HG03558 (cell line): ENCODE results near the gene HEG1.

Experiments
- ATAC-seq: cut with Tn5 transposase; IDR thresholded peaks from one replicate; pipeline ENCODE4 v1.9.1; 2021; ENCODE audit warnings: moderate number of reproducible peaks; ENCODE audit not compliant: unreplicated experiment; ENCODE audit errors: extremely low read depth

The HEG1 gene

GRCh38 chr3:125069968-125070745 lies 14.4 kb upstream of the HEG1 start:
- ATAC-seq = no peak

DNA sequence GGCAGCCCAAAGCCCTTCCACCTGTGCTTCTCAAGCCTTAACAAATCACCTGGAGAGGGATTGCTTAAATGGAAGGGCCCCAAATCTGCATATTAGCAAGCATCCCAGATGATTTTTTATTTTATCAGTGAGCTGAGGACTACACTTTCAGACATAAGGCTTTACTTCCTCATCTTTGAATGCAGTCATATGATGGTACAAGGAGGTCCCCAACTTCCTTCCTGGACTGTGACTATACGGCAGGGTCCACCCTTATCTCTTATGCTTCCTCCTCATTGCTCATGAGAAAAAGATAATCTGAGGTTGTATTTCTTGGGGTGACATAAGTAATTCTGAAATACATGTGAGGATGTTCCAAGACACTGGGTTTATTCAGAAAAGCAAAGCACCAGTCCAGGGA lies 13.7 kb upstream of the HEG1 start:
- no peak for ATAC-seq

GRCh38 chr3:125068265-125068664 lies 12.5 kb upstream of the HEG1 start:
- ATAC-seq = no peak

GRCh38 chr3:125067225-125067624 lies 11.4 kb upstream of the HEG1 start:
- ATAC-seq = no peak

DNA sequence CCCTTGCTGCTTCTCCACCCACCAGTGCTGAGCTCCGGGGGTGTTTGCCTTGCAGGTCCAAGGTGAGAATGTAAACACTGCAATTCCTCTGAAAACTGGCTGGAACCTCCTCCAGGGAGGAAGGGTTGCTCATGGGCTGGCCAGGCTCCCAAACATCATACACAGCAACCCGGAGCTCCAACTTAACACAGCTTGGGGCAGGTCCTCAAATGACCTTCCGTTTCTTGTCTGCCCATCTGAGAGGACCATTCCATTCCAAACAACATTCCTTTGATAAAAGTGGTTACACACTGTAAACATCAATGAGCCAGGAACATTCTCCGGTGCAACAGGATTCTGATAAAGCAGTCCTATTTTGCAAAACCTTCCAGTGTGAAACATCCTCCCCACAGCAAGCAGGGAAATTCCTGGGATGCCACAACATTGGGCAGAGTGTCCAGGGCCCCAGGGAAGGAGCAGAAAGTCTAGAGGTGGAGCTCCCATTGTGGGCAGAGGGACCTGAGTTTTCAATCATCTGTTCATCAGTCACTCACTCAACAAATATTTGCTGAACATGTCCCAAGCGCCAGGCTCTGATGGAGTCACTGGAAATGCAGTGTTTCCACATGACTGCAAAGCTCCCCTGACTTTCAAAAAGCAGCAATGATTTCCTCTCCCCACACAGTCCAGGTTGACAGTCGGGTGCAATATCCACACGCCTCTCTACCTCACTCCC lies 7.3 kb upstream of the HEG1 start:
- no peak for ATAC-seq

DNA sequence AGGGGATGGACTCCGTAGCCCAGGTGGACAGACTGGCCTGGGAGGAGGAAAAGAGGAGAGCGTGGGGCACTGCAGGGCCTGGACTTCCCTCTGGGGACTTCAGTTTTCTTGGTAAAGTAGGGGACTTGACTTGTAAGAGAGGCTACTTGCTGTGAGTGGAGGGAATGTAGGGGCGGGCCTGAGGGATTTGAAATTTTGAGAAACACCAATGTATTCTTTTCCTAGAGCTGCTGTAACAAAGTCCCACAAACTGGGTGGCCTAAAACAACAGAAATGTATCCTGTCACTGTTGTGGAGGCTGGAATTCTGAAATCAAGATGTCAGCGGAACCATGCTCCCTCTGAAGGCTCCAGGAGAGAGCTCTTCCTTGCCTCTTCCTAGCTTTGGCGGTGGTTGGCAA lies 5.8 kb upstream of the HEG1 start:
- ATAC-seq = no peak

DNA sequence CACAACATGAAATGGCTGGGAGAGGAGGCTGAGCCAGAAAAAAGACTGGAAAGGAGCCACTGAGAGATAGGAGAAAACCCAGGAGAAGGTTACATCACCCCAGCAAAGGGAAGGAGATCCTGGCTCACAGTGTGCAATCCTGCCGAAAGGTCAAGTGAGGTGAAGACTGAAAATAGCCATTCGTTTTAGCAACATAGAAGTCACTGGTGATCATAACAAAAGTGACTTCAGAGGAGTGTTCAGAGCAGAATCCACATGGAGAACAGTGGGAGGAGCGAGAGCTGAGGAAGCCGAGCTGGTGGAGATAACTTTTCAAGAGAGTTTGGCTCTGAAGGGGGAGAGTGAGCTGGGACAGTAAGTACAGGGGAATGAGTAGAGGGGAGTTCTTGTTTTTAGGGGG lies 5.4 kb upstream of the HEG1 start:
- no peak for ATAC-seq

- no peak for ATAC-seq
Measured at GRCh38 chr3:125059488-125060245, 3.9 kb upstream of the HEG1 start.

DNA sequence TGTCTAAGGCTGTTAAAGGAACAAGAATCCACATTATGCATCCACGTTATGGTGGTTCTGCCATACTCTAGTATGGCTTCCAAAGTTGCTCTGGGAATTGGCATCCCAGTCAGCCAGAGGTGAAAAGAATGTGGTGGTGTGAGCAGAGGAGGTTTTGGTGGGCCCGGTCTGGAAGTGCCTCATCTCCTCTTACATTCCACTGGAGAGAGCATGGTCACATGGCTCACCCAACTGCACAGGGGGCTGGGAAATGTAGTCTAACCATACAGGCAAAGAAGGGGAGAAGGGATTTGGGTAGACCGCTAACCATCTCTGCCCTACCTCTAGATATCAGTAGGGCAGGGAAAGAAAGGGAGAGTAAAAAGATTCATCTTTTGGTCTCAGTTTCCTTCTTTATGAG lies 3.2 kb upstream of the HEG1 start:
- ATAC-seq = no peak

DNA sequence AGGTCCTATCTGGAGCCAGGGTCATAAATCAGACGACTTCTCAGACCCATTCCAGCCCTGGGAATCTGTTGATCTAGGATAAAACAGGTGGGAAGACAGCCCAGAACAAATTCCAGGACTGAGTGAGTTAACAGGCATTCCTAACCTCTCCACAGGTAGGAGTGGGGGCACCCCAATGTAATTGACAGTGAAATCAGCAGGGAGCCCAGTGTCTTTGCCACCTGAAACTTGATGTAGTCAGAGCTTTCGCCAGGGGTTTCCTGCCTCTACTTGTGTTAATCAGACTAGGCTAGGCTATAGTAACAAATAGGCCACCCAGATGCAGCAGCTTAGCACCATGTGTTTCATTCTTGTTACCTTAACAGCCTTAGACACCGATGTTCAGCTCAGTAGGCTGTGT lies 2.7 kb upstream of the HEG1 start:
- no peak for ATAC-seq

DNA sequence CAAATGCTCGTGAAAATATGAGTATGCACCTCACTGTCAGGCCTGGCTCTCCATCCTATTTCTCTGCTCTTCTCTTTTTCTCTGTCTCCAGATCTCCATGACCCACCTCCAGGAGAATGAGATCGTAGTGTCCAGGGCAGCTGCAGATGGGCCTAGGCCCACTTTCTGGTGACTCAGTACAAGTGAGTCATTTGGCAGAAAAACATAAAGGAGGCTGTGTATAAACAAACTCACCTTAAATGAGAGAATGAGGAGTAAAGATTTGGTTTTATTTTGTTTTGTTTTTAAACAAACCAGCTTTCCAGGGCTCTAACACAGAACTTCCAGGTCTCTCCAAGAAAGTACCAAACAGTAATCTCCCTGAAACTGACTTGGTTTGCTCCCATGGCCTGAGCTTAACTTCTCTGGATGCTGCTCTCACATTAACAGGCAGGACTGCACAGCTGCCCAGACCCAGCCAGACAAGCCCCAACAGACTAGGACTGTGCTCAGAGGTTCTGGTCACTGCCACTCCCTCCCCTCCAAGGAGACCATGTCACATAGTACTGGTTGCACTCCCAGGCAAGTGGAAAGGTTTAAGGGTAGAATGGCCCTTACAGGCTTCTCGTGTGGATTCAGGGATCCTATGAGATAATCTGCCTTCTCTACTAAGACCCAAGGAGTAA lies 1.5 kb upstream of the HEG1 start:
- no peak for ATAC-seq

- peak; percentile 8 for ATAC-seq
Measured at GRCh38 chr3:125055331-125055912, 375 bp downstream of the HEG1 start.

DNA sequence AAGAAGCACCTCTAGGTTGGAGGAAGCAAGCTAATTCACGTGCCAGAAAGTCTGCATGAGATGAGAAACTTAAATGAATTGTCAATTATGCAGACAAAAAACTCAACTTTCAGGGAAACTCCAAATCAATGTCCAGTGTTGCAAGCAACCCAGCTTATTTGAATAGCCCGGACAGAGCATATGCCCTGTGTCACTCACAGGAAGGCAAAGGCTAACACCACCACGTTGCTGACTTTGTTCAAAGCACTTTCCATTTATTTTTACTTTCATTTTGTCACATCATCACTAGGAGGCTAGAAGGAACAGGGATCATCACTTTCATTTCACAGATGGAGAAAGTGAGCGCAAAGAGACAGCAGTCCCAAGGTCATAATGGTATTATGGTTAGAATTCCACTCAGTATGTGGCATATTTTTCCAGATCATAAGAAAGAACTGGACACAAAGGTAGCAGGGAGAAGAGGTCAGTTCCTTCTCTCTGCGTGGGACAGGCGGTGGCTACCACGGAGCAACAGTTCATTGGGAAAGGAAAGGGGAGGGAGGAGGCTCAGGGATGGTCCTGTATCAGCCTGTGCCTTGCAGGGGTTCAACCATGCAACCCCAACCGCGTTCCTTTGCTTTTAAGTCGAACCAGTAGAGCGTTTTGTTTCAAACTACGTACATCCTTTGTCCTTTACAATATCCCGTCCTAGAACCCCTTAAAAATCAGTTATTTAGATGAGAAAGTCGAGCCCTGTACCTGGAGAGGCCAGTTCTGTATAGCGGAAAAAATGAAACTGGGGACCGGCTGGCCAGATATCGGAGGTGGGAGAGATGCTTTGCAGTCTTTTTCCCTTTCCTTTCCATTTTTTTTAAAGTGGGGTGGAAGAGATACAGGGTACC lies 1.1 kb downstream of the HEG1 start:
- ATAC-seq = no peak

GRCh38 chr3:125054062-125054448 lies 1.7 kb downstream of the HEG1 start:
- no peak for ATAC-seq

GRCh38 chr3:125053304-125053699 lies 2.5 kb downstream of the HEG1 start:
- no peak for ATAC-seq

DNA sequence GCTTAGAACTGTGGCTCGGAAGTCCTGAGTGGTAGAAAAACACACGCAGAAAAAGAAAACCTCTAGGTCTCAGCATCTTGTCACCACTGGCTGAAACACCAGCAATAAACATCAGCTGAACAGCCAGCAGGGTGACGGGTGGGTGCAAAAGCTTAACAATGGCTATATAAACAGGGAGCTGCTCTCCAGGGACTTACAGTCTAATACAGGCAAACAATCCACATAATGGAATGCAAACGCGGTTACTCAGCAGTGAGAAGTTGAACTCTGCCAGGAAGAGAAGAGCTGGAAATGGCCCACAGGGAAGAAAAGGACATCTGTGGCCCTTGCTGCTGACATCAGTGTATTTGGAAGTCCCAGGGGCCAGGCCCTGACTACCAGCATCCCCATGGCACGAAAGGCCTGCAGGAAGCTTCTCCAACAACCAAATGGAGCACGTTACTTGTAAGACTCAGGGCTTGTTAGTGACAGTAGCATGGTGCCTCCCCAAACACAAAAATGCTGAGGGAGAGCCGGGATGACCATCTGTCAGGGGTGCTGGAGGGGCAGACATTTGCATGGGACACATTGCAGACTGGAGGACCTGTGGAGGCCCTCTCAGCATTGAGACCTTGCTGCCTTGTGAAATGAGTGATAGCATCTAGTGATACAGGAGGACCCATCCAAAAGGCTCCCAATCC lies 3.0 kb downstream of the HEG1 start:
- ATAC-seq = no peak

GRCh38 chr3:125051715-125052581 lies 3.8 kb downstream of the HEG1 start:
- ATAC-seq = no peak

- ATAC-seq = no peak
Measured at GRCh38 chr3:125051205-125051604, 4.6 kb downstream of the HEG1 start.
